Medulla oblongata (tissue), 1 donor: ENCODE results near the gene TAGLN2.
A peak's percentile ranks its signal among the peaks of the same experiment; 100 is the strongest.

Source experiments
- DNase-seq: peaks from one replicate; pipeline ENCODE4 v3.0.0-alpha.2; 2015; ENCODE audit errors: extremely low spot score

The TAGLN2 gene

DNA sequence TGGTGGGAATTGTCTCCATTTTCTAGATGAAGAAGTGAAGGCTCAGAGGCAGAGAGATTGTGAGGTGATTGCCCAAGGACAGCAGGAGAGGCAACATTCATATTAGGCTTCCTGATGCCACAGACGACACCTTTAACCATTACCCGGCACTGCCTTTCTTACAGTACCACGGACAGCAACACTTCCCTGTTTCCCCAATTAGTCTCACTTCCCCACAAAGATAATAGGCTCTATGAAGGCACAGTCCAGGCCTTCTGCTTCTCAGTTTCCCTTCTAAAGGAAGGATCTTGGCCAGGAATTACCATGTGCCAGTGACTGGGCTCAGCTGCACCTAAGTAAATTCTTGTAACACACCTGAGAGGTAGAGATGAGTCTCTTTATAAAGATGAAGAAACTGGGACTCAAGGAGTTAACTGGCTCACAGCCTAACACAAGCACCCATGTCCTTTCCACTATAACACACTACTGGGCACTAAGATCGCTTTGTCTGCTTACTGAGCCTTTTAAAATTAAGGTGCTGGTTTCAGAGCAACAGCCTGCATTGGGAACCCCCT, 10.5 kb upstream of the TAGLN2 start:
- DNase-seq: no peak

- DNase-seq: no peak
Observed at GRCh38 chr1:159935305-159935704, 10.0 kb upstream of the TAGLN2 start.

DNA sequence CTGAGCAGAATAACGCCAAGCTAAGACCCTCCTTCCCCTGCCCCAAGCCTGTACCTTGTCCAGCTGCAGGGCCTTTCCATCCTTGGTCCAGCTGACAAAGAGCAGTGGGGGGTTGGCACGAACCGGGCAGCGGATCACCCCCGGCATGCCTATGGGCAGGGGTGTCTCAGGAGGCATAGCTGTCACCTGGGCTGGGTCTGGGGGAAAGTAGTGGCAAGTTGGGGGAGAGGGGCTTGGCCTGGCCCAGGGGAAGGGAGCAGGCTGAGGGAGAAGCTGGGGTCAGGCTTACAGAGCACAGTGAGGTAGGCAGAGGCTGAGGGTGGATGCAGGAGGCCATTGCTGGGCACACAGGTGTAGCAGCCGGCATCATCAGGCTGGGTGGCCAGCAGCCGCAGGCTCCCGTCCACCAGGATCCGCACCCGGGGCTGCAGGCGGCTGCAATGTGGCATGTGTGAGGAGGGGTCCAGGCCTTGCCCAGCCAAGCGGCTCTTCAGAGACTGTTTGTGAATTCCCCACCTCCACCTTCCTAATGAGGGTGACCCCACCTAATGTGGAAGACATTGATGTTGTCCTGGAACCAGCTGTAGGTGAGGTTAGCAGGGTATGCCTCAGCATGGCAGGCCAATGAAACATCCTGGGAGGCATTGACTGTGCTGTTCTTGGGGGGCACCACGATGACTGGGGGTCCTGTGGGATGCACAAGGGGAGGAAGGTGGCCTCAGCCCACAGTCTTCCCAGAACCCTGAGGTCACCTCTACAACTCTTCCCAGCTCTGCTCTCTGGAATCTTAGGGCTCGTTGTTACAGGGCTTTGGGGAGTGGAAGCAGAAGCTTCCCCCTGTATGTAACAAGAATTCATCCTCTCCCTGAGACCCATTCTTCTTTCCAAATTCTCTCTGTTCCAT, 9.1 kb upstream of the TAGLN2 start:
- no peak for DNase-seq

- DNase-seq: no peak
Observed at GRCh38 chr1:159933347-159933746, 8.0 kb upstream of the TAGLN2 start.

GRCh38 chr1:159932296-159933285, 7.3 kb upstream of the TAGLN2 start:
- DNase-seq: no peak

DNA sequence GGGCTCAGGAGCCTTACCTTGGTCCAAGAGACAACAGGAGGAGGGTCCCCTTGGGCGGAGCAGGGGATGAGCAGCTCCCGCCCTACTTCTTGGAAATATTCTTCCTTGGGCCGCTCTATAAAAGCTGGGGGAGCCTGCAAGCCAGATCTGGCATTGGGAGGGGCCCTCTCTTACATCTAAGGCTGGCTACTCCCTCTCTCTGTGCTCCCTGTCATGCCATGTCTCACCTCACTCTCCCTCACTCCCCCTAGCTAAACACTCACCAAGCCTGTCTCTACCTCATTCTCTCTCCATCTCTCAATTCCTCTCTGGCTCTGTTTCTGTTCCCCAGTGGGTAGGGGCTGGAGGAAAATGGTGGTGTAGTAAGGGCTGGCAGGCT, 6.5 kb upstream of the TAGLN2 start:
- DNase-seq: no peak

GRCh38 chr1:159931101-159931794, 5.9 kb upstream of the TAGLN2 start:
- no peak for DNase-seq

DNA sequence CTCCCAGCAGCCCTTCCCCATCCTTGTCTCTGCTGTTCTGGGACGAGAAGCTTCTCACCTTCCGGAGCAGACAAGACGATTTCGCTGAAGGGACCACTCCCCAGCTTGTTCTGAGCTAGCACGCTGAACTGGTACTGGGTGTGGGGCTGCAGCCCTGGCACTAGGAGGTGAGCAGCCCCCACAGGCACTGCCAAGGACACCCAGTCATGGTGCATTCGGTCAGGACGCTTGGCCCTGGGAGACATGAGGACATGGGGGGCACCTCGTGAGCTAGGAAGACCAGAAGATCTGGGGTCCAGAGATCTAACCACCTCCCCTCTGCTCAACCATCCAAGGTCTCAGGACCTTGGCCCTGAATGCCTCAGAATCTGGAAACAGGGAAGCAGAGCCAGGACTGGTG, 5.3 kb upstream of the TAGLN2 start:
- no peak for DNase-seq

- DNase-seq: no peak
Observed at GRCh38 chr1:159930216-159930615, 4.9 kb upstream of the TAGLN2 start.

DNA sequence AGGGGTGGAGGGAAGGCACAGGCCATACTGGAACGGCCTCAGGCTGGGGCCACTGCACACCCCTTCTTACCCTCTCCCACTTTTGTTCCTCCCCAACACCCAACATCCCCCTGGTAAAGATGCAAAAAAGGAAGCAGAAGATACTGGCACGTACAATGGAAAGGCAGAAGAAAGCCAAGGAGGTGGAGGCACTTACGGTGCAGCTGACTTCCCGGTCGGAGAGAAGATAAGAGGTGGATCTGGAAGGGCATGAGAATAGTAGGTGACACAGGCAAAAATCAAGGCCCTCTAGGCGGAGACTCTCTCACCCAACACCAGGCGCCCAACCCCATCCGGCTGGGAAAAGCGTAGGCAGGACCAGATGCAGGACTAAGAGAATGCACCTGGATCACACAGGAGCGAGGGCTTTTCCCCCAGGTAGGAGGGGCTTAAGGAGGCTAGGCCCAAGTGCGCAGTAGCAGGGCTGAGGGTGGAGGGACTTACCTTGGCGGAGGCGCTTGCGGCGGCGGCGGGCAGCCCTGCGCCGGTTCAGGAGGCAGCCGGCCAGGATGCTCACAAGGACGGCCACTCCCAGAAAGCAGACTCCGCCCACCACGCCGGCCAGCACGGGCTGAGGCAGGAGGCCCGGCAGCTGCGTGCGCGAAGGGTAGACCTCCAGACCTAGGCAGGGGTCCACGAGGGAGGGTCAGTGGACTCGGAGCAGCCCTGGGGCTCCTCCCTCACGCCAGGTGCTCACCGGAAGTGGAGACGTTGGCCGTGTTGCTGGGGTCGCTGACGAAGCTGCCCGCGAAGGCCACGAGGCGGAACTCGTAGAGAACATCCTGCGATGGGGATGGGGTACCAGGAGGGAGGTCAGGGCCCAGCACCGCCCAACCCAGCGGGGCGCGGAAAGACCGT, 4.1 kb upstream of the TAGLN2 start:
- no peak for DNase-seq

- DNase-seq: no peak
Observed at GRCh38 chr1:159928491-159929050, 3.3 kb upstream of the TAGLN2 start.

DNA sequence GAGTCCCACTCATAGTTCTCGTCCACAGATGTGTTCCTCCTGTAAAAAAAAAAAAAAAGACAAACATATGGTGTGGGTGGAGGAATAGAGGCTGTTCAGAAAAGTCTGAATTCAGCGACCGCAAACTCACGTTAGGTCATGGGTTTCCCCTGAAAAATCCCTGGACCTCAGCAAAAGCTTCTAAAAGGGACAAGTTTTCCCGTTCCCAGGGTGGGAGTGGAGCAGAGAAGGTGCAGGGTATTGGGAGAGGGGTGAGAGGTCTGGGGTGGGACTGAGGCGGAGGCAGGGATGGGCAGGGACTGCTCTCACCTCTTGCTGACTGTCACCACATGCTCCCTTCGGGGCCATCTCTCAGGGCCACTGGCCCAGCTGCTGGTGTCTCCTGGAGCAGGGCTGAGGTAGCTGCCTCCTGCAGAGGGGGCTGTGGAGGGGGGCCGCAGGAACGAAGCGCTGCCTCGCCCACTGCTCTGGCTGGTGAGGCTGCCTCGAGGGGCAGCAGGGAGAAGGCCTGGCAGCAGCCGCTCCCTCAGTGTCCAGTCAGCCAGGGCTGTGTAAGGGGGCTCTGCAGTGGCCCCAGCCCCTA, 2.6 kb upstream of the TAGLN2 start:
- no peak for DNase-seq

DNA sequence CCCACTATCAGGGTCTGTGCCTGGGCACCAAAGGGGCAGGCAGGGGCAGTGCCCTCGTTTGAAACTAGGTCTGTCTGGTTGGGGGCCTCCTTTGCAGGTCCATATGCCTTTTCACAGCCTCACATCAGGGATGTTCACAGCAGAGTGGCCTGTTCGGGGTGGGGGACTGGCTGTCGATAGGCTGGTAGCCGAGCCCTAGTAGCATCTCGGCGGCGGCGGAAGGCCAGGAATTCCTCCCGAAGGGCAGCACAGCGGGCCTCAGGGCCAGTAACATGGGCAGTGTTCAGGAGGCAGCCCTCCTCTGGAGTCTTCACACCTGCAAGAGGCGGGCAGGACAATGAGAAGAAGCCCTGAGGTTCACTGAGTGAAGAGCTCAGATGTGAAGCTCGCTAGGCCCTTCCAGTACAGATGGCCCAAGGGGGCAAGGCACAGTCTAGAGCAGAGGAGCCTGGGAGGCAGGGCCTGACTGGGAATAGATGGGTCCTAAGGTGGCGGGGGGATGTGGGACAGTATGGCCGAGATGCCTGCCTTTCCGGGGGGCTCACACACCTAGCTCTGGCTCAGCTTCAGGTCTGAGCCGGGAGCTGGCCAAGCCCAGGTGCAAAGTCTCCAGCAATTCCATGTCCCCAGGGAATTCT, 2.0 kb upstream of the TAGLN2 start:
- DNase-seq: no peak

DNA sequence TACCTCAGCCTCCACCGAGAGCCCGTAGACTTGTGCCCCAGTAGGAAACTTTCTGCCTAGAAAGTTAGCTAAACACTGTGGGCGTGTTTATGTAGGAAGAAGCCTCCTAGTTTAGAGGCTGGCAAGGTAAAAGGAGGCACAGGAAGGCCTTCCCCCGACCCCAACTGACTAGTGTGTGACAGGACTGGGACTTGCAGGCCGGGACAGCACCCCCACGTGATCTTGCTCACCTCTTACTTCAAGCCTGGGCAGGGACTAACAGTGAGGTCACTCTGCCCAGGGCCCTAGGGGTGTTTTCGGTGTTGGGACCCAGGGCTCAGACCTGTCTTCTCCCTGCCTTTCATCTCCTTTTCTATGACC, 392 bp upstream of the TAGLN2 start:
- no peak for DNase-seq

DNA sequence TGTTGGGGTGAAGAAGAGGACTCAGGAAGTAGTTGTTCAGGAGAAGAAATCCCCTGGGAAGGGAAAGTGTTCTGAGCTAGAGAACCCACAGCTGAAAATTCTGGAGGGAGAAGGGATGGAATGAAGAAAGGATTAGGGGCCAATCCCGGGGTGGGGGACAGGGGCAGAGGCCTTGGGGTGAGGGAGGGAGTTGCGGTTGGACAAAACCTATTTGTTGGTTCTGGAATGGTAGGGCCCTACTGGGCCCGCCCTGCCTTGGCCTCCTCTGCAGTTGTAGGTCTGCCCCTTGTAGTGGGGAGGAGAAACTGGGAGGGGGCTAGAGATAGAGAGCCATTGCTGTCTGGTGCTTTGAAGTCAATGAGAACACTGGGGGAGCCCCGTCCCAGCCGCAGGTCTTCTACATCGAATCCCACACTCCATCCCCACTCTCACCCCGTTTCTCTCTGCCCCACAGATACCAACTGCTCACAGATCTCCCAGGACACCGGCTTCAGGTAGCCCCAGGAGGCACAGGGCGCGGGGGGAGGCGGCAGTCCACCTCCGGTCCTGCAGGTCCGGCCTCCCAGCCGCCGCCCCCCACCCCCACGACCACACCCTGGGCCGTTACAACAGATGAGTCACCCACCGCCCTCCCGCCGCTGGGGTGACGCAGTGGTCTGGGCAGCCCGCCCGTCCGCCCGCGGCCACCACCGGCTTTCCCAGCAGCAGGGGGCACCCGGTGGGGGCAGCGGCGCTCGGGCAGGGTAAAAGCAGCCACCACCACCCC, 1.1 kb downstream of the TAGLN2 start:
- peak; percentile 54 for DNase-seq

DNA sequence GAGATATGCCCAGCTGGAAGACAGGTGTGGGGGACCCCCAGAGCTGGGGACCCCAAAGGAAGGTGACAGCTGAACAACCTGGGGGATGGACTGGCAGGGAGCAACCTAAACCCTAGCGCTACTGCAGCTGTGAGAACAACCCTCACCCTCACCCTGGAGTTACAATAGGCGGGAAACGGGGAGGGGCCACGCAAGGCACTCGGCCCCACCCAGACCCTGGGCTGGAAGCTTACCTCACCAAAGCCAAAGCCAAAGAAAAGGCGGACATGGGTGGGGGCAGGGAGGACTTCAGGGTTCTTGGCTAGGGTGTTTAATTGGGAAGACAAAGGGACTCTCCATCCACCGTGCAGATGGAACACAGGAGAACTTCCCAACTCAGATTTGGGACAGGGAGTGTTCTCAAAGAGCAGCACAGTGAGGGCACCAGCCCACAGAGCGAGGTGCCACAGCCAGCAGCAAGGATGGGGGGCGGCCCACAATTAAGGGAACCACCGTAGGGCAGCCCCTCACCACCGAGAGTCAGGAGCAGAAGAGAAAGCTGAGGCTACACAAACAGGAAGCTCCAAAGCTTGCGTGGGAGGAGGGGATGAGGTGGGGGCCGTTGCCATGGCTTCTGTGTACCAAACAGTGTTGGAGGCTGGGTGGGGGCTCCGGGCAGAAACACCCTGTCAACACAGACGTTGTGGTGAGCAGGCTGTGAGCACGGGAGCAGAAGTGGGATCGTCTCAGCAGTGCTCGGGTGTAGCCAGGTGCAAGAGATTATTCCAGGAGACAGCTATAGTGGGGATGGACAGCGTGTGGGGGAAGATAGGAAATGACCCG, 1.9 kb downstream of the TAGLN2 start:
- DNase-seq: peak; percentile 48

DNA sequence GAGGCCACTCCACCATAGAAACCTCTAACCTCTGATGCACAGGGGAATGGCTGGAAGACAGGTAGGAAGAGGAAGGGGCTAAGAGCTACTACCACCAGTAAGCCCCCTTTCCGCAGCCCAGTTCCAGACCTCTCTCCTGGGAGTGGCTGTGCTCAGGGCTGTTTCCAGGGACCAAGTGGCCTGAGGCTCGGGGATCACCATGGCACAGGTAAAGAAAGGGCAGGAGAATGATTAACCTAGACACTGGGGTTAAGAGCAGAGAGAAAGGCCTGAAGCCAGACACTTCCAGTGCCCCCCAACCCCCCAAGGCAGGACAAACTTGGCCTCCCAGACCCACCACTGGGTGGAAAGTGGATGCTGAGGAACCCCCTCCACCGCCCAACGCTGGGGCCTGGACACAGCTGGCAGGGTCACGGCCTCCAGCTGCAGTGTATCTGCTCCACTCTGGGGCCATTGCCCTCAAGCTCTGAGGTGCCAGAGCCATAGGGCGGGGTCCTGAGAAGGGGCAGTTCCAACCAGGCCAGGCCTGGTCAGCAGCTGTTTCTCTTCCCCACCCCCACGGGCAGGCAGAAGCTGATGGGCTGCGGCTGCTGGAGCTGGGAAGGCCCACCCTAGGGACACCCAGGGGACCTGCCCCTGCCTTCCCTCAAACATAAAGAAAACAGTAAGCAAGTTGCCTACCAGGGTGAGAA, 2.6 kb downstream of the TAGLN2 start:
- no peak for DNase-seq
